Left ventricle myocardium inferior (tissue), 1 donor: Measurements from ENCODE around the gene SMIM1. TPM values are rescaled to one million over a fixed set of nuclear protein-coding genes. Genes with fewer than 3 reads are reported as not detected.

Experiments used
- DNase-seq: peaks from one replicate; pipeline ENCODE4 v3.0.0-alpha.2; 2020
- H3K27ac ChIP-seq: fragments of 200-600 bp; replicated peaks from 2 replicates; pipeline ENCODE4 v1.8.0; 2021
- H3K27me3 ChIP-seq: fragments of 200-600 bp; 2 replicates; pipeline ENCODE4 v1.8.0; 2021; ENCODE audit warnings: low read depth
- H3K36me3 ChIP-seq: fragments of 200-600 bp; 2 replicates; pipeline ENCODE4 v1.8.0; 2021
- H3K4me1 ChIP-seq: fragments of 200-600 bp; 2 replicates; pipeline ENCODE4 v1.8.0; 2021
- H3K4me3 ChIP-seq: fragments of 200-600 bp; 2 replicates; pipeline ENCODE4 v1.8.0; 2021; ENCODE audit warnings: mild to moderate bottlenecking, moderate library complexity
- H3K9me3 ChIP-seq: fragments of 200-600 bp; replicated peaks from 2 replicates; pipeline ENCODE4 v1.8.0; 2021
- CTCF ChIP-seq: fragments of 200-600 bp; IDR thresholded peaks from 2 replicates; pipeline ENCODE4 v1.8.0; 2021; ENCODE audit warnings: antibody characterized with exemption, mild to moderate bottlenecking, borderline replicate concordance
- intact Hi-C: fragments of 100-400 bp; cut with micrococcal nuclease; formaldehyde crosslinking; loops from one replicate; pipeline ENCODE4 v1.11.0; 2022
- total RNA-seq: library from RNA; stranded (reverse); fragmentation: NEBNext Ultra II Directional; extraction: Animal tissue kit (Norgen Biotek cat#: 25700); gene quantifications from one replicate; pipeline ENCODE4 v1.2.1, GENCODE V29; 2021
- donor health status: DM: no; HTN: yes; CAD: no; lungs with severe emphysema.

Gene SMIM1
- total RNA-seq, 1 donor from 2014 or later = 13.9 TPM

- Histone ChIP-seq H3K36me3 (peaks cover 50% of the 10 kb centered on the region), H3K27ac (no peak overlapping the region), H3K9me3 (no peaks in the 10 kb centered on the region), H3K4me1 (no peaks in the 10 kb centered on the region), H3K27me3 (no peaks in the 10 kb centered on the region), H3K4me3 (no peak overlapping the region)
- intact Hi-C loops = no loop called here
- no peak for TF ChIP-seq CTCF
- no peak for DNase-seq
Observed at GRCh38 chr1:3814771-3815561, 42.4 kb downstream of the SMIM1 start.

- peaks cover 65% of the 10 kb centered on the region for H3K36me3 ChIP-seq
- no peak overlapping the region for H3K27ac ChIP-seq
- TF ChIP-seq CTCF = no peak
- H3K4me1 ChIP-seq = no peaks in the 10 kb centered on the region
- H3K4me3 ChIP-seq = no peak overlapping the region
- H3K27me3 ChIP-seq = no peaks in the 10 kb centered on the region
- no peak for DNase-seq
- intact Hi-C loops = no loop called here
- no peaks in the 10 kb centered on the region for H3K9me3 ChIP-seq
Observed at GRCh38 chr1:3816331-3817137, 44.0 kb downstream of the SMIM1 start.

GRCh38 chr1:3817138-3817740 lies 44.7 kb downstream of the SMIM1 start:
- H3K4me3 ChIP-seq = no peak overlapping the region
- no peaks in the 10 kb centered on the region for H3K27me3 ChIP-seq
- DNase-seq = no peak
- intact Hi-C loops = no loop called here
- peaks cover 72% of the 10 kb centered on the region for H3K36me3 ChIP-seq
- no peaks in the 10 kb centered on the region for H3K9me3 ChIP-seq
- no peak for TF ChIP-seq CTCF
- H3K27ac ChIP-seq = no peak overlapping the region
- no peaks in the 10 kb centered on the region for H3K4me1 ChIP-seq

GRCh38 chr1:3817821-3818597 lies 45.5 kb downstream of the SMIM1 start:
- Histone ChIP-seq H3K9me3 (no peaks in the 10 kb centered on the region), H3K4me3 (no peak overlapping the region), H3K36me3 (peaks cover 80% of the 10 kb centered on the region), H3K27me3 (no peaks in the 10 kb centered on the region), H3K27ac (no peak overlapping the region), H3K4me1 (no peaks in the 10 kb centered on the region)
- intact Hi-C loops = no loop called here
- TF ChIP-seq CTCF = no peak
- no peak for DNase-seq

- no peaks in the 10 kb centered on the region for H3K27me3 ChIP-seq
- no peaks in the 10 kb centered on the region for H3K9me3 ChIP-seq
- no peak for TF ChIP-seq CTCF
- no peaks in the 10 kb centered on the region for H3K4me1 ChIP-seq
- no peak for DNase-seq
- intact Hi-C loops = no loop called here
- H3K36me3 ChIP-seq = peaks cover 82% of the 10 kb centered on the region
- no peak overlapping the region for H3K27ac ChIP-seq
- H3K4me3 ChIP-seq = no peak overlapping the region
Observed at GRCh38 chr1:3819771-3820200, 47.2 kb downstream of the SMIM1 start.
